Fibroblast of lung (primary cell): ENCODE measurements around the gene TRIM67.

ENCODE experiments used
- EZH2 ChIP-seq: IDR thresholded peaks from 2 replicates; pipeline ENCODE4 v1.5.1; 2012; ENCODE audit warnings: low read length, control low read depth, mild to moderate bottlenecking; ENCODE audit errors: missing control alignments
- TF ChIP-seq, protein P1 (sequence below), 2 donors: IDR thresholded peaks in 1 of 2; conservative IDR thresholded peaks in 1 of 2; 1 replicate in 1 of 2; 2 replicates in 1 of 2; pipeline ENCODE4 v1.5.1; 2011 to 2012; ENCODE audit warnings: low read length in 2 of 2, control low read depth in 1 of 2, inconsistent platforms in 1 of 2, low read depth in 1 of 2, mild to moderate bottlenecking in 1 of 2

DNA sequence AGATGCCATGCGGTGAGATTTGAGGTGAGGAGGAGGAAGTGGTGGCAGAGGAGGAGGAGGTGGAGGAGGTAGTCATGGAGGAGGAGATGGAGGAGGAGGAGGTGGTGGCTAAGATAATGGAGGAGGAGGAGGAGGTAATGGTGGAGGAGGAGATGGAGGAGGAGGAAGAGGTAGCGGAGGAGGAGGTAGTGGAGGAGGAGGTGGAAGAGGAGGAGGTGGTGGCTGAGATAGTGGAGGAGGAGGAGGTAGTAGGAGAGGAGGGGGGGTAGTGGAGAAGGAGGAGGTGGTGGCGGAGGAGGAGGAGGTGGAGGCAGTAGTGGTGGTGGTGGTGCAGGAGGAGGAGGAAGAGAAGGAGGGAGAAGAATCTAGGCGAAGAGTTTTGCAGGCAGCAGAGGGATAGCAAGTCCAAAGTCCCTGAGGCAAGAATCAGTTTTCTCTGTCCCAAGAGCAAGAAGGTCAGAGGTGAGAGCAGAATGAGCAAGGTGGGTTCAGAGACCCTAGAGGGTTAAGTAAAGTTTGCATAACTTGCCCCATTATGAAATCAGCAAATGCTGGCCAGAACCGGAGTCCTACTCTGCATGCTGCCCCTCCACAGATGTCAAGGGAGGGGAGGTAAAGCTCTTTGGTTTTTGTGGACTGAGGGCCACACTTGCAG lies 40.2 kb downstream of the TRIM67 start:
- TF ChIP-seq, protein P1, sequence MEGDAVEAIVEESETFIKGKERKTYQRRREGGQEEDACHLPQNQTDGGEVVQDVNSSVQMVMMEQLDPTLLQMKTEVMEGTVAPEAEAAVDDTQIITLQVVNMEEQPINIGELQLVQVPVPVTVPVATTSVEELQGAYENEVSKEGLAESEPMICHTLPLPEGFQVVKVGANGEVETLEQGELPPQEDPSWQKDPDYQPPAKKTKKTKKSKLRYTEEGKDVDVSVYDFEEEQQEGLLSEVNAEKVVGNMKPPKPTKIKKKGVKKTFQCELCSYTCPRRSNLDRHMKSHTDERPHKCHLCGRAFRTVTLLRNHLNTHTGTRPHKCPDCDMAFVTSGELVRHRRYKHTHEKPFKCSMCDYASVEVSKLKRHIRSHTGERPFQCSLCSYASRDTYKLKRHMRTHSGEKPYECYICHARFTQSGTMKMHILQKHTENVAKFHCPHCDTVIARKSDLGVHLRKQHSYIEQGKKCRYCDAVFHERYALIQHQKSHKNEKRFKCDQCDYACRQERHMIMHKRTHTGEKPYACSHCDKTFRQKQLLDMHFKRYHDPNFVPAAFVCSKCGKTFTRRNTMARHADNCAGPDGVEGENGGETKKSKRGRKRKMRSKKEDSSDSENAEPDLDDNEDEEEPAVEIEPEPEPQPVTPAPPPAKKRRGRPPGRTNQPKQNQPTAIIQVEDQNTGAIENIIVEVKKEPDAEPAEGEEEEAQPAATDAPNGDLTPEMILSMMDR (conservative IDR thresholded peaks at IDR 0.05 in 1 of 2, IDR thresholded peaks at IDR 0.05 in 1 of 2; ENCODE audit: low read depth in 1 of 2, low read length in 2 of 2) = no peak
- no peak for TF ChIP-seq EZH2
